PC-3 (cell line): ENCODE measurements around the gene NCOA7. TPM values are rescaled to one million over a fixed set of nuclear protein-coding genes. Genes with fewer than 3 reads are reported as not detected.

Source experiments
- ATAC-seq: fragments of 200-7000 bp; cut with Tn5 transposase; 2 replicates; pipeline ENCODE4 v1.9.1; 2020; ENCODE audit warnings: mild to moderate bottlenecking, moderate library complexity
- BruUV-seq: library from RNA; stranded (reverse); fragments of 400-500 nt; replicated peaks from 2 replicates; lab custom pipeline; 2021; lab: Mats Ljungman, UMichigan
- CTCF ChIA-PET: fragments of 300-600 bp; sonication (Branson Sonifier 250); formaldehyde crosslinking; loops from one replicate; lab custom pipeline; 2022; ENCODE audit warnings: antibody characterized with exemption; lab: Charles Lee
- POLR2A ChIA-PET: fragments of 300-600 bp; sonication (Branson Sonifier 250); formaldehyde crosslinking; loops from one replicate; lab custom pipeline; 2022; ENCODE audit warnings: antibody characterized with exemption; ENCODE audit not compliant: unreplicated experiment; lab: Charles Lee
- DNase-seq: peaks from one replicate; pipeline ENCODE4 v3.0.0-alpha.2; 2015
- H2AFZ ChIP-seq: fragments of 300-600 bp; sonication (generic); 2 replicates; pipeline ENCODE4 v1.6.0; 2016; ENCODE audit warnings: antibody characterized with exemption, low read length
- H3F3A ChIP-seq: fragments of 300-600 bp; sonication (generic); one replicate; pipeline ENCODE4 v1.6.0; 2017; ENCODE audit warnings: antibody characterized with exemption, low read length, control low read depth, mild to moderate bottlenecking; ENCODE audit not compliant: unreplicated experiment
- H3K27ac ChIP-seq: fragments of 300-600 bp; sonication (generic); 2 replicates; pipeline ENCODE4 v1.5.1; 2016; ENCODE audit warnings: mild to moderate bottlenecking, low read length
- H3K27me3 ChIP-seq: fragments of 300-600 bp; sonication (generic); 2 replicates; pipeline ENCODE4 v1.6.1; 2016; ENCODE audit warnings: low read length, mixed read lengths
- H3K36me3 ChIP-seq: fragments of 300-600 bp; sonication (generic); 2 replicates; pipeline ENCODE4 v1.6.1; 2016; ENCODE audit warnings: low read depth, mixed run types, low read length, mixed read lengths
- H3K4me1 ChIP-seq: fragments of 300-600 bp; sonication (generic); 2 replicates; pipeline ENCODE4 v1.5.1; 2016; ENCODE audit warnings: low read length; ENCODE audit not compliant: insufficient read depth
- H3K4me2 ChIP-seq: fragments of 300-600 bp; sonication (generic); 2 replicates; pipeline ENCODE4 v1.6.0; 2016; ENCODE audit warnings: low read length
- H3K4me3 ChIP-seq: fragments of 300-600 bp; sonication (generic); 2 replicates; pipeline ENCODE4 v1.5.1; 2016; ENCODE audit warnings: mild to moderate bottlenecking, low read length, mixed read lengths
- H3K79me2 ChIP-seq: fragments of 300-600 bp; sonication (generic); 2 replicates; pipeline ENCODE4 v1.6.1; 2017; ENCODE audit warnings: low read length, mixed read lengths
- H3K9ac ChIP-seq: fragments of 300-600 bp; sonication (generic); 2 replicates; pipeline ENCODE4 v1.6.0; 2016; ENCODE audit warnings: mild to moderate bottlenecking, low read length
- H3K9me2 ChIP-seq: fragments of 300-600 bp; sonication (generic); replicated peaks from 2 replicates; pipeline ENCODE4 v1.6.1; 2016; ENCODE audit warnings: mixed run types, low read length, mixed read lengths
- H3K9me3 ChIP-seq: fragments of 300-600 bp; sonication (generic); 2 replicates; pipeline ENCODE4 v1.6.1; 2016; ENCODE audit warnings: low read length, mixed read lengths
- H4K20me1 ChIP-seq: fragments of 300-600 bp; sonication (generic); 2 replicates; pipeline ENCODE4 v1.6.1; 2016; ENCODE audit warnings: low read length, mixed read lengths
- CTCF ChIP-seq: fragments of 300-600 bp; sonication (generic); conservative IDR thresholded peaks from 2 replicates; pipeline ENCODE4 v1.5.1; 2017; ENCODE audit warnings: antibody characterized with exemption, low read depth, mild to moderate bottlenecking, low read length
- EZH2 ChIP-seq: fragments of 300-600 bp; sonication (generic); IDR thresholded peaks from one replicate; pipeline ENCODE4 v1.6.1; 2017; ENCODE audit warnings: antibody characterized with exemption, mild to moderate bottlenecking, low read length; ENCODE audit not compliant: unreplicated experiment
- EZH2phosphoT487 ChIP-seq: fragments of 300-600 bp; sonication (generic); IDR thresholded peaks from 2 replicates; pipeline ENCODE4 v1.6.1; 2018; ENCODE audit warnings: mild to moderate bottlenecking, antibody characterized with exemption, low read length, borderline replicate concordance
- intact Hi-C: fragments of 100-400 bp; cut with micrococcal nuclease; formaldehyde crosslinking; loops from 2 replicates; pipeline ENCODE4 v1.9.0; 2023
- total RNA-seq: library from RNA; depleted of rRNA; stranded (reverse); fragments of >200 nt; gene quantifications from 2 replicates; pipeline ENCODE4 v1.2.3, GENCODE V29; 2014

Gene NCOA7
- total RNA-seq, 1 experiment from 2014 or later: 13.4 TPM

DNA sequence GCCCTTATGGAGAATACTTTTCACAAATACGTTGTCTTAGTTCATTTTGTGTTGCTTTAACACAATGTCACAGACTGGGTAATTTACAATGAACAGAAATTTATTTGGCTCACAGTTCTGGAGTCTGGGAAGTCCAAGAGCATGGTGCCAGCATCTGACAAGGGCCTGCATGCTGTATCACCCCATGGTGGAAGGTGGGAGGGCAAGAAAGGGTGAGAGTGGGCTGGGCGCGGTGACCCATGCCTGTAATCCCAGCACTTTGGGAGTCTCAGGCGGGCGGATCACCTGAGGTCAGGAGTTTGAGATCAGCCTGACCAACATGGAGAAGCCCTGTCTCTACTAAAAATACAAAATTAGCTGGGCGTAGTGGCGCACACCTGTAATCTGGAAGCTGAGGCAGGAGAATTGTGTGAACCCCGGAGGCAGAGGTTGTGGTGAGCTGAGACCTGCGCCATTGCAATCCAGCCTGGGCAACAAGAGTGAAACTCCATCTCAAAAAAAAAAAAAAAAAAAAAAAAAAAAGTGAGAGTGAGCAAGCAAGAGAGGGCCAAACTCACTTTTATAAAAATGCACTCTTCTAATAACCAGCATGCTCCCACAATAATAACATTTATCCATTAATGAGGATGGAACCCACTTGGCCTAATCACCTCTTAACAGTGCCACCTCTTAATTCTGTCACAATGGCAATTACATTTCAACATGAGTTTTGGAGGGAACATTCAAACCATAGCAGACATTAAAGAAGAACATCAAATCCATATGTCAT is 36.1 kb downstream of the NCOA7 start:
- H3K9ac ChIP-seq: no peak overlapping the region
- H3F3A ChIP-seq: no peaks in the 10 kb centered on the region
- no peaks in the 10 kb centered on the region for H3K36me3 ChIP-seq
- no peak overlapping the region for H2AFZ ChIP-seq
- TF ChIP-seq CTCF: no peak
- TF ChIP-seq EZH2phosphoT487: no peak
- no peak for TF ChIP-seq EZH2
- no TSS peak for BruUV-seq
- H3K9me2 ChIP-seq: no peaks in the 10 kb centered on the region
- intact Hi-C loops: no loop called here
- H3K4me2 ChIP-seq: no peak overlapping the region
- ATAC-seq: no peak
- no peaks in the 10 kb centered on the region for H3K79me2 ChIP-seq
- H3K27ac ChIP-seq: no peak overlapping the region
- DNase-seq: no peak
- no peaks in the 10 kb centered on the region for H3K9me3 ChIP-seq
- no peaks in the 10 kb centered on the region for H3K27me3 ChIP-seq
- ChIA-PET POLR2A (no interaction called here), CTCF (no interaction called here)
- H3K4me3 ChIP-seq: no peak overlapping the region
- no peaks in the 10 kb centered on the region; the same call in 1 of the 2 replicates for H3K4me1 ChIP-seq
- H4K20me1 ChIP-seq: no peaks in the 10 kb centered on the region

DNA sequence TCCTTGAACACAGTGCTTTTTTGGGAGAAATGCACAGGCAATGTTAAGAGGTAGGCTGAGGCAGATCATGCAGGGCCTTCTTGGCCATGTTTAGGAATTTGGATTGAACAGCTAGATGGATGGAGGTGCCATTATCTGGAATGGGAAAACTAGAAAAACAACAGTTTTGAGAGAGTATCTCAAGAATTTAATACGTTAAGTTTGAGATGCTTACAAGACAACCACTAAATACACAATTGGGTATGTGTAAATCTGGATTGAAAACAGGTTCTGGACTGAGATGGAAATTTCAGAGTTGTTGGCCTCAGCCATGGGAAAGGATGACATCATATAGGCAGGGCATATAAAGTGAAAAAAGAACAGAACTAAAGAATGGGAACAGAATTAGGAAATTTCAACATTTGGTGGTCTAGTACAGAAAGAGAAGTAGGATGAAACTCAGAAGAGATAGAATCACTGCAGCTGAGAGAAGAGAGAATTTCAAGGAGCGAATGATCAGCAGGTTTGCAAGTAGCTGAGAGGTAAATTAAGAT is 37.1 kb downstream of the NCOA7 start:
- no peaks in the 10 kb centered on the region for H3F3A ChIP-seq
- H3K27me3 ChIP-seq: no peaks in the 10 kb centered on the region
- no peaks in the 10 kb centered on the region for H3K9me2 ChIP-seq
- POLR2A ChIA-PET: no interaction called here
- H3K4me1 ChIP-seq: no peaks in the 10 kb centered on the region; the same call in 1 of the 2 replicates
- no peak overlapping the region for H3K4me2 ChIP-seq
- DNase-seq (no peak), ATAC-seq (no peak)
- H4K20me1 ChIP-seq: no peaks in the 10 kb centered on the region
- H3K9me3 ChIP-seq: no peaks in the 10 kb centered on the region
- no peak overlapping the region for H3K9ac ChIP-seq
- no peak overlapping the region for H2AFZ ChIP-seq
- H3K4me3 ChIP-seq: no peak overlapping the region
- TF ChIP-seq EZH2phosphoT487 (no peak), EZH2 (no peak), CTCF (no peak)
- H3K79me2 ChIP-seq: no peaks in the 10 kb centered on the region
- CTCF ChIA-PET: no interaction called here
- no peaks in the 10 kb centered on the region for H3K36me3 ChIP-seq
- intact Hi-C loops: no loop called here
- H3K27ac ChIP-seq: no peak overlapping the region
- BruUV-seq: no TSS peak

DNA sequence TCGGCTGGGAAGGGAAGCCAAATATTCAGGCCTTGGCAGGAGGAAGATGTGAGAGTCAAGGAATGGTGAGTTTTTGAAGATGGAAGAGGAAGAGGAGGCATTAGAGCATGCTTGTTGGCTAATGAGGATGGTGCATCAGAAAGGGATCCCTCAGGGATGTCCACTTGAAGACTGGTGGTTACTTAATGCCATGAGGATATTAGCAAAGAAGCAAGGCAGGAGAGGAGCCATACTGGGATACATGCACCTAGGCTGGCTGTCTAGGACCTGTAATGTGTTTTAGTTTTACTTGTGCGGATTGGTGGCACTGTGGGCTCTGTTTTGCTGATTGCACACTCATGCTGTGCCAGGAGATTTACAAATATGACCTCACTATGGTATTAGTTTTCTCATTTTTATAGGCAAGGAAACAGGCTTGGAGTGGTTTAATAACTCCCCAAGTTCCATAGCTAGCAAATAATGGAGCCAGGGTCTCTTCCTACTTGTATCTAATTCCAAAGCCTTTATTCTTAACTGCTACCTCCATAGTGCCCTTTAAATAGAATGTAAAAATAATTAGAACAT is 37.8 kb downstream of the NCOA7 start:
- no TSS peak for BruUV-seq
- Histone ChIP-seq H2AFZ (no peak overlapping the region), H4K20me1 (no peaks in the 10 kb centered on the region), H3K79me2 (no peaks in the 10 kb centered on the region), H3K36me3 (no peaks in the 10 kb centered on the region), H3K4me1 (no peaks in the 10 kb centered on the region; the same call in 1 of the 2 replicates), H3K27me3 (no peaks in the 10 kb centered on the region), H3F3A (no peaks in the 10 kb centered on the region), H3K27ac (no peak overlapping the region), H3K9me2 (no peaks in the 10 kb centered on the region), H3K9ac (no peak overlapping the region), H3K4me3 (no peak overlapping the region), H3K4me2 (no peak overlapping the region), H3K9me3 (no peaks in the 10 kb centered on the region)
- DNase-seq: no peak
- ChIA-PET CTCF (no interaction called here), POLR2A (no interaction called here)
- no peak for TF ChIP-seq EZH2phosphoT487
- no peak for ATAC-seq
- intact Hi-C loops: no loop called here
